ENCODE results near the gene SCYL2. TPM values are rescaled to one million over a fixed set of nuclear protein-coding genes. Genes with fewer than 3 reads are reported as not detected.
"Not testable (repeated sequence)": the region's sequence is repeated elsewhere in the genome, so short reads cannot be mapped to it uniquely, and the experiment has no call there.

SCYL2 gene
- total RNA-seq, 1 experiment from 2014 or later: 37.1 TPM

DNA sequence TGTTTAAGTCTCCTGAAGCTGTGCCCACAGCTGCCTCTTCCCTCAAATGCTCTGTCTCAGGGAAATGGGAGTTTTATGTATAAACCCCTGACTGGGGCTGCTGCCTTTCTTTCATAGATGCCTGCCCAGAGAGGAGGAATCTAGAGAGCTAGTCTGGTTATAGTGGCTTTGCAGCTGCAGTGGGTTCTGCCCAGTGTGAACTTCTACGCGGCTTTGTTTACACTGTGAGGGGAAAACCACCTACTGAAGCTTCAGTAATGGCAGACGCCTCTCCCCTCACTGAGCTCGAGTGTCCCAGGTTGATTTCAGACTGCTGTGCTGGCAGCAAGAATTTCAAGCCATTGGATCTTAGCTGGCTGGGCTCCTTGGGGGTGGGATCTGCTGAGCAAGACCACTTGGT is 36.9 kb downstream of the SCYL2 start:
- no peak for ATAC-seq
- Mint-ChIP-seq H3K4me1 (no peaks in the 10 kb centered on the region), H3K27ac (no peak overlapping the region), H3K27me3 (ENCODE audit: low read depth) (no peaks in the 10 kb centered on the region), H3K9me3 (peaks cover 70% of the 10 kb centered on the region), H3K4me3 (no peak overlapping the region), H3K36me3 (peaks cover 86% of the 10 kb centered on the region)
- ChIA-PET POLR2A (interaction anchor here (0.5 kb wide), 1 partner anchor 23 kb away, joined by 3 read pairs; no protein-coding TSS in a partner anchor), CTCF (no interaction called here)
- no peak for DNase-seq (ENCODE audit: low spot score)
- TF ChIP-seq, protein P1, sequence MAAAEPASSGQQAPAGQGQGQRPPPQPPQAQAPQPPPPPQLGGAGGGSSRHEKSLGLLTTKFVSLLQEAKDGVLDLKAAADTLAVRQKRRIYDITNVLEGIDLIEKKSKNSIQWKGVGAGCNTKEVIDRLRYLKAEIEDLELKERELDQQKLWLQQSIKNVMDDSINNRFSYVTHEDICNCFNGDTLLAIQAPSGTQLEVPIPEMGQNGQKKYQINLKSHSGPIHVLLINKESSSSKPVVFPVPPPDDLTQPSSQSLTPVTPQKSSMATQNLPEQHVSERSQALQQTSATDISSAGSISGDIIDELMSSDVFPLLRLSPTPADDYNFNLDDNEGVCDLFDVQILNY (CRISPR knock-in tag; IDR thresholded peaks at IDR 0.05): no peak
- no peak for TF ChIP-seq ZNF232 (CRISPR knock-in tag; IDR thresholded peaks at IDR 0.05)
- TF ChIP-seq TEAD4 (CRISPR knock-in tag; IDR thresholded peaks at IDR 0.05): no peak
- TF ChIP-seq NR1H2 (CRISPR knock-in tag; IDR thresholded peaks at IDR 0.05): no peak
- no peak for TF ChIP-seq GABPB1 (CRISPR knock-in tag; IDR thresholded peaks at IDR 0.05)
- TF ChIP-seq ZNF671 (CRISPR knock-in tag; IDR thresholded peaks at IDR 0.05): no peak
- TF ChIP-seq TCF7 (CRISPR knock-in tag; IDR thresholded peaks at IDR 0.05; ENCODE audit: low read depth): no peak
- no peak for TF ChIP-seq PRDM15 (CRISPR knock-in tag; IDR thresholded peaks at IDR 0.05)
- TF ChIP-seq, protein P2, sequence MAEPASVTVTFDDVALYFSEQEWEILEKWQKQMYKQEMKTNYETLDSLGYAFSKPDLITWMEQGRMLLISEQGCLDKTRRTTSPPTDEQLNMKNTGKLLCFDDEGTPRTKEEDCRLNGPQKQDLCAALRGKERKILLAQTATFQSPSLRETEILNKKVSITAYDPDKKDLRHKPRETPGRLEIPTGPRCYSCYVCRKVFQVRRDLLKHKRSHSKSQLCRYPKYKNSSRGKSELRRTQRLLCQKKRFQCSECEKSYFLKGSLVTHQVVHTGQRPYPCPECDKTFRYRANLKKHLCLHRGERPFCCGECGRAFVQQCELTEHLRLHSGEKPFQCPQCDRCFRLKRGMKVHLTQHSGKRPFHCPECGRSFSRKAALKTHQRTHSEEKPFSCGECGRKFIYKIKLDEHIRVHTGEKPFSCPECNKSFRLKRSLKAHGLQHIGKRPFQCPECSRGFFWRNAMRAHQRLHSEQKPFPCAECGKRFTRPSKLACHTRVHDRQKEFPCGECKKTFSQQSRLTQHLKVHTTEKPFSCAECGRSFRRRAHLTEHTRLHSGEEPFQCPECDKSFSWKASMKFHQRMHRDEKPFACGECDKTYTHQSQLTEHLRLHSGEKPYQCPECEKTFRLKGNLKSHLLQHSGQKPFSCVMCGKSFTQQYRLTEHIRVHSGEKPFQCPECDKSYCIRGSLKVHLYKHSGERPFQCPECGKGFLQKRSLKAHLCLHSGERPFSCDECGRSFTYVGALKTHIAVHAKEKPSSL (CRISPR knock-in tag; conservative IDR thresholded peaks at IDR 0.05): no peak
- no peak for TF ChIP-seq ZNF423 (CRISPR knock-in tag; IDR thresholded peaks at IDR 0.05)
- no peak for TF ChIP-seq CBFB (CRISPR knock-in tag; IDR thresholded peaks at IDR 0.05; ENCODE audit: low read depth)
- no peak for TF ChIP-seq ZBTB21 (CRISPR knock-in tag; IDR thresholded peaks at IDR 0.05; ENCODE audit: borderline replicate concordance)
- no peak for TF ChIP-seq RELA (CRISPR knock-in tag; IDR thresholded peaks at IDR 0.05; ENCODE audit: borderline replicate concordance)
- TF ChIP-seq, protein P3, sequence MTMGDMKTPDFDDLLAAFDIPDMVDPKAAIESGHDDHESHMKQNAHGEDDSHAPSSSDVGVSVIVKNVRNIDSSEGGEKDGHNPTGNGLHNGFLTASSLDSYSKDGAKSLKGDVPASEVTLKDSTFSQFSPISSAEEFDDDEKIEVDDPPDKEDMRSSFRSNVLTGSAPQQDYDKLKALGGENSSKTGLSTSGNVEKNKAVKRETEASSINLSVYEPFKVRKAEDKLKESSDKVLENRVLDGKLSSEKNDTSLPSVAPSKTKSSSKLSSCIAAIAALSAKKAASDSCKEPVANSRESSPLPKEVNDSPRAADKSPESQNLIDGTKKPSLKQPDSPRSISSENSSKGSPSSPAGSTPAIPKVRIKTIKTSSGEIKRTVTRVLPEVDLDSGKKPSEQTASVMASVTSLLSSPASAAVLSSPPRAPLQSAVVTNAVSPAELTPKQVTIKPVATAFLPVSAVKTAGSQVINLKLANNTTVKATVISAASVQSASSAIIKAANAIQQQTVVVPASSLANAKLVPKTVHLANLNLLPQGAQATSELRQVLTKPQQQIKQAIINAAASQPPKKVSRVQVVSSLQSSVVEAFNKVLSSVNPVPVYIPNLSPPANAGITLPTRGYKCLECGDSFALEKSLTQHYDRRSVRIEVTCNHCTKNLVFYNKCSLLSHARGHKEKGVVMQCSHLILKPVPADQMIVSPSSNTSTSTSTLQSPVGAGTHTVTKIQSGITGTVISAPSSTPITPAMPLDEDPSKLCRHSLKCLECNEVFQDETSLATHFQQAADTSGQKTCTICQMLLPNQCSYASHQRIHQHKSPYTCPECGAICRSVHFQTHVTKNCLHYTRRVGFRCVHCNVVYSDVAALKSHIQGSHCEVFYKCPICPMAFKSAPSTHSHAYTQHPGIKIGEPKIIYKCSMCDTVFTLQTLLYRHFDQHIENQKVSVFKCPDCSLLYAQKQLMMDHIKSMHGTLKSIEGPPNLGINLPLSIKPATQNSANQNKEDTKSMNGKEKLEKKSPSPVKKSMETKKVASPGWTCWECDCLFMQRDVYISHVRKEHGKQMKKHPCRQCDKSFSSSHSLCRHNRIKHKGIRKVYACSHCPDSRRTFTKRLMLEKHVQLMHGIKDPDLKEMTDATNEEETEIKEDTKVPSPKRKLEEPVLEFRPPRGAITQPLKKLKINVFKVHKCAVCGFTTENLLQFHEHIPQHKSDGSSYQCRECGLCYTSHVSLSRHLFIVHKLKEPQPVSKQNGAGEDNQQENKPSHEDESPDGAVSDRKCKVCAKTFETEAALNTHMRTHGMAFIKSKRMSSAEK (CRISPR knock-in tag; IDR thresholded peaks at IDR 0.05; ENCODE audit: borderline replicate concordance): no peak
- no peak for TF ChIP-seq PRRX2 (CRISPR knock-in tag; IDR thresholded peaks at IDR 0.05)
- TF ChIP-seq SP1 (CRISPR knock-in tag; conservative IDR thresholded peaks at IDR 0.05): no peak
- TF ChIP-seq, protein P4, sequence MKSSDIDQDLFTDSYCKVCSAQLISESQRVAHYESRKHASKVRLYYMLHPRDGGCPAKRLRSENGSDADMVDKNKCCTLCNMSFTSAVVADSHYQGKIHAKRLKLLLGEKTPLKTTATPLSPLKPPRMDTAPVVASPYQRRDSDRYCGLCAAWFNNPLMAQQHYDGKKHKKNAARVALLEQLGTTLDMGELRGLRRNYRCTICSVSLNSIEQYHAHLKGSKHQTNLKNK (CRISPR knock-in tag; IDR thresholded peaks at IDR 0.05): no peak

GRCh38 chr12:100304334-100304733 is 37.4 kb downstream of the SCYL2 start:
- not testable (repeated sequence) for DNase-seq (ENCODE audit: low spot score); H3K4me1 Mint-ChIP-seq; H3K27me3 Mint-ChIP-seq (ENCODE audit: low read depth); ATAC-seq; H3K27ac Mint-ChIP-seq; H3K4me3 Mint-ChIP-seq
- CTCF ChIA-PET: interaction anchor here (0.6 kb wide), 1 partner anchor 102 kb away, joined by 3 read pairs; no protein-coding TSS in a partner anchor
- Mint-ChIP-seq H3K9me3 (peaks cover 69% of the 10 kb centered on the region), H3K36me3 (peaks cover 81% of the 10 kb centered on the region)
- POLR2A ChIA-PET: interaction anchor here (0.5 kb wide), 1 partner anchor 23 kb away, joined by 3 read pairs; no protein-coding TSS in a partner anchor

GRCh38 chr12:100308138-100308537 is 41.2 kb downstream of the SCYL2 start:
- not testable (repeated sequence) for H3K4me3 Mint-ChIP-seq, H3K4me1 Mint-ChIP-seq, ATAC-seq

More at GRCh38 chr12:100308138-100308537, 41.2 kb downstream of the SCYL2 start:
- peaks cover 41% of the 10 kb centered on the region for H3K9me3 Mint-ChIP-seq
- H3K27ac Mint-ChIP-seq; DNase-seq (ENCODE audit: low spot score); H3K27me3 Mint-ChIP-seq (ENCODE audit: low read depth); POLR2A ChIA-PET; CTCF ChIA-PET: not testable (repeated sequence)
- peaks cover 51% of the 10 kb centered on the region for H3K36me3 Mint-ChIP-seq

Measured in WTC11 (cell line).